AG09319 (cell line): Measurements from ENCODE around the gene OTOS.

Experiments used
- DNase-seq: peaks from one replicate; pipeline ENCODE4 v3.0.0-alpha.2; 2010; ENCODE audit warnings: low read depth; ENCODE audit errors: extremely low read depth
- TF ChIP-seq, protein P1 (sequence below): IDR thresholded peaks from 2 replicates; pipeline ENCODE4 v1.5.1; 2011; ENCODE audit warnings: low read depth, mild to moderate bottlenecking, inconsistent platforms, low read length, moderate library complexity

Gene OTOS

GRCh38 chr2:240166761-240167587, 26.5 kb upstream of the OTOS start:
- TF ChIP-seq, protein P1, sequence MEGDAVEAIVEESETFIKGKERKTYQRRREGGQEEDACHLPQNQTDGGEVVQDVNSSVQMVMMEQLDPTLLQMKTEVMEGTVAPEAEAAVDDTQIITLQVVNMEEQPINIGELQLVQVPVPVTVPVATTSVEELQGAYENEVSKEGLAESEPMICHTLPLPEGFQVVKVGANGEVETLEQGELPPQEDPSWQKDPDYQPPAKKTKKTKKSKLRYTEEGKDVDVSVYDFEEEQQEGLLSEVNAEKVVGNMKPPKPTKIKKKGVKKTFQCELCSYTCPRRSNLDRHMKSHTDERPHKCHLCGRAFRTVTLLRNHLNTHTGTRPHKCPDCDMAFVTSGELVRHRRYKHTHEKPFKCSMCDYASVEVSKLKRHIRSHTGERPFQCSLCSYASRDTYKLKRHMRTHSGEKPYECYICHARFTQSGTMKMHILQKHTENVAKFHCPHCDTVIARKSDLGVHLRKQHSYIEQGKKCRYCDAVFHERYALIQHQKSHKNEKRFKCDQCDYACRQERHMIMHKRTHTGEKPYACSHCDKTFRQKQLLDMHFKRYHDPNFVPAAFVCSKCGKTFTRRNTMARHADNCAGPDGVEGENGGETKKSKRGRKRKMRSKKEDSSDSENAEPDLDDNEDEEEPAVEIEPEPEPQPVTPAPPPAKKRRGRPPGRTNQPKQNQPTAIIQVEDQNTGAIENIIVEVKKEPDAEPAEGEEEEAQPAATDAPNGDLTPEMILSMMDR: no peak
- no peak for DNase-seq

DNA sequence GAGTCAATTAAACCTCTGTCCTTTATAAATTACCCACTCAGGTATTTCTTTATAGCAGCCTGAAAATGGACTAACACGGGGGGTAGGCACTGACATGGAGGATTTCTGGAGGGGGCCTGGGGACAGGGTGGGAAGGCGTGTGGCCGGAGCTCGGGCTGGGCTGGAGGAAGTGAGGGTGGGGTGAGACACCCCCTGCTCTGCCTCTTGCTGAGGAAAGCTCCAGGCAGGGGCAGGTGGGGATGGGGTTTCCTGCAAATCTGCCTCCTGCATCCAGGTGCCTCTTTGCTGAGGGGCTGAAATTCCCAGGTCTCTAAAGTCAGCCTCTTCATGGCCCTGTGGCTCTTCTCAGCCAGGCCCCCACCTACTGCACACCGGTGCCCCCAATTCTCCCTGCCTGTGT, 25.7 kb upstream of the OTOS start:
- TF ChIP-seq, protein P1: no peak
- DNase-seq: no peak

- no peak for DNase-seq
- TF ChIP-seq, protein P1: no peak
Observed at GRCh38 chr2:240165661-240166060, 25.2 kb upstream of the OTOS start.

- TF ChIP-seq, protein P1: no peak
- DNase-seq: no peak
Observed at GRCh38 chr2:240165034-240165433, 24.6 kb upstream of the OTOS start.

GRCh38 chr2:240164586-240164985, 24.1 kb upstream of the OTOS start:
- TF ChIP-seq, protein P1: no peak
- DNase-seq: no peak

GRCh38 chr2:240163844-240164574, 23.6 kb upstream of the OTOS start:
- TF ChIP-seq, protein P1: no peak
- DNase-seq: no peak

GRCh38 chr2:240162939-240163714, 22.7 kb upstream of the OTOS start:
- TF ChIP-seq, protein P1: no peak
- no peak for DNase-seq
